ENCODE data around the gene LCLAT1.
A peak's percentile ranks its signal among the peaks of the same experiment; 100 is the strongest.

The LCLAT1 gene

GRCh38 chr2:30677861-30678385 lies 230.9 kb downstream of the LCLAT1 start:
- DNase-seq, result no peak

- DNase-seq, result no peak
Measured at GRCh38 chr2:30678410-30679137, 231.5 kb downstream of the LCLAT1 start.

- peak; percentile 58 for DNase-seq
Measured at GRCh38 chr2:30679426-30680088, 232.5 kb downstream of the LCLAT1 start.

GRCh38 chr2:30680121-30680520 lies 233.1 kb downstream of the LCLAT1 start:
- no peak for DNase-seq

- DNase-seq, result no peak
Measured at GRCh38 chr2:30681022-30681421, 234.0 kb downstream of the LCLAT1 start.

- DNase-seq, result no peak
Measured at GRCh38 chr2:30683236-30683956, 236.3 kb downstream of the LCLAT1 start.

- DNase-seq, result no peak
Measured at GRCh38 chr2:30684026-30684425, 237.0 kb downstream of the LCLAT1 start.

GRCh38 chr2:30684516-30684915 lies 237.5 kb downstream of the LCLAT1 start:
- no peak for DNase-seq

GRCh38 chr2:30684996-30685395 lies 237.9 kb downstream of the LCLAT1 start:
- DNase-seq, result no peak

- no peak for DNase-seq
Measured at GRCh38 chr2:30686000-30686399, 239.0 kb downstream of the LCLAT1 start.

GRCh38 chr2:30686669-30687068 lies 239.6 kb downstream of the LCLAT1 start:
- DNase-seq, result no peak

- DNase-seq, result no peak
Measured at GRCh38 chr2:30688956-30689401, 241.9 kb downstream of the LCLAT1 start.

- DNase-seq, result no peak
Measured at GRCh38 chr2:30689496-30690125, 242.6 kb downstream of the LCLAT1 start.

- no peak for DNase-seq
Measured at GRCh38 chr2:30690126-30690561, 243.1 kb downstream of the LCLAT1 start.

- DNase-seq, result no peak
Measured at GRCh38 chr2:30691091-30691947, 244.3 kb downstream of the LCLAT1 start.

GRCh38 chr2:30691948-30692828 lies 245.1 kb downstream of the LCLAT1 start:
- no peak for DNase-seq

GRCh38 chr2:30692829-30693275 lies 245.8 kb downstream of the LCLAT1 start:
- DNase-seq, result no peak
